Mesothelial cell of epicardium (in vitro differentiated cells): ENCODE measurements around the gene EMILIN2. TPM values are rescaled to one million over a fixed set of nuclear protein-coding genes. Genes with fewer than 3 reads are reported as not detected.

ENCODE experiments used
- DNase-seq, 2 experiments: peaks; one replicate each; pipeline ENCODE4 v3.0.0; 2021; ENCODE audit warnings: low spot score in 2 of 2; ENCODE audit not compliant: unreplicated experiment in 2 of 2
- H3K27ac Mint-ChIP-seq: 2 replicates; pipeline ENCODE4 v1.8.0; 2021; ENCODE audit warnings: mixed read lengths
- H3K27me3 Mint-ChIP-seq: 2 replicates; pipeline ENCODE4 v1.8.0; 2021; ENCODE audit warnings: low read depth, mixed read lengths
- H3K36me3 Mint-ChIP-seq: 2 replicates; pipeline ENCODE4 v1.8.0; 2021; ENCODE audit warnings: mixed read lengths
- H3K4me1 Mint-ChIP-seq: 2 replicates; pipeline ENCODE4 v1.8.0; 2021; ENCODE audit warnings: mixed read lengths
- H3K4me3 Mint-ChIP-seq: 2 replicates; pipeline ENCODE4 v1.8.0; 2021; ENCODE audit warnings: mild to moderate bottlenecking, moderate library complexity, mixed read lengths
- H3K9me3 Mint-ChIP-seq: 2 replicates; pipeline ENCODE4 v1.8.0; 2021; ENCODE audit warnings: mixed read lengths
- CTCF ChIP-seq: fragments of 200-600 bp; sonication (generic); IDR thresholded peaks from one replicate; pipeline ENCODE4 v1.5.0; 2021; ENCODE audit warnings: antibody characterized with exemption; ENCODE audit not compliant: unreplicated experiment
- total RNA-seq: library from RNA; stranded (reverse); gene quantifications from 3 replicates; pipeline ENCODE4 v1.2.1, GENCODE V29; 2021

Gene EMILIN2
- total RNA-seq, 1 donor from 2014 or later = 30.2 TPM

DNA sequence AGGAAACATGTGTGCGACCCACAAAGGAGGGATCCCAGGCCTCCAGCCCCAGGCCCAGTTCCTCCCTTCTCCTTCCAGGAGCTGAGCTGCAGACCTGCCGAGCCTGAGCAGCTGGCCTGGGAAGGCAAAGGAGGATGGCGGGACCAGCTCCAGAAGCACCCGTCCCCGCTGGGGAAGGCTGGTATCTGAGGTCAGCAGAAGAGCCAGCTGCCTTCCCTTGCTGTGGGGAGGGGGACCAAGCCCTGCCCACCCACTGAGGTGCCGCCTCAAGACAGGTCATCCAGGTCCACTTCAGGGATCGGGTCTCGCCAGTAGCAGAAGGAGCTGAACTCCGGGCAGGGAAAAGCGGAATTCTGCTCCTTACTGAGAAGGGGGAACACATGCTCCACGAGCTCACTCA is 73.2 kb downstream of the EMILIN2 start:
- H3K36me3 Mint-ChIP-seq = peaks cover 37% of the 10 kb centered on the region
- no peak overlapping the region for H3K4me3 Mint-ChIP-seq
- no peak for TF ChIP-seq CTCF
- no peak overlapping the region for H3K27ac Mint-ChIP-seq
- DNase-seq = peak in 1 of 2 experiments; percentile 26
- no peaks in the 10 kb centered on the region for H3K4me1 Mint-ChIP-seq
- no peaks in the 10 kb centered on the region for H3K9me3 Mint-ChIP-seq
- no peaks in the 10 kb centered on the region for H3K27me3 Mint-ChIP-seq

GRCh38 chr18:2920546-2921343 is 73.9 kb downstream of the EMILIN2 start:
- H3K36me3 Mint-ChIP-seq = peaks cover 38% of the 10 kb centered on the region
- H3K27ac Mint-ChIP-seq = no peak overlapping the region
- no peak for TF ChIP-seq CTCF
- no peak for DNase-seq
- H3K9me3 Mint-ChIP-seq = no peaks in the 10 kb centered on the region
- no peaks in the 10 kb centered on the region for H3K27me3 Mint-ChIP-seq
- H3K4me3 Mint-ChIP-seq = no peak overlapping the region
- H3K4me1 Mint-ChIP-seq = no peaks in the 10 kb centered on the region

DNA sequence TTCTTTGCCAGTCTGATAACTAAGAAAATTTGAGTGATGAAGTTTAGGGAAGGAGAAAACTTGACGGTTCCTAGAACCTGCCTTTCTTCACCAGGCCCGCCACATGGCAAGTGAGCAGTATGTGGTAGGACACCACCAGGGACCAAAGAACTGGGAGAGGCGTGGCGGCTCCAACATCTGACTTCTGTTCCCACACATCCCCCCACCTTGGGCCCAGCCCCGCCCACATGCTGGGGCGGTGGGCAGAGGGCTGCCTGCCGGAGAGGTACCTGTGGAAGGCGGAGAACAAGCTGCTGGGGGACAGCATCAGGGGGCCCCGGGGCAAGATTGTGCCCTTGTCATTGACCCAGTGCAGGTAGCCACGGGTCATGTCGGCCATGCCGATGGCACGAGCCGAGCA is 75.0 kb downstream of the EMILIN2 start:
- Mint-ChIP-seq H3K4me3 (no peak overlapping the region), H3K27me3 (no peaks in the 10 kb centered on the region), H3K4me1 (no peaks in the 10 kb centered on the region), H3K36me3 (peaks cover 33% of the 10 kb centered on the region), H3K9me3 (no peaks in the 10 kb centered on the region), H3K27ac (no peak overlapping the region)
- TF ChIP-seq CTCF = no peak
- DNase-seq = peak in 1 of 2 experiments; percentile 28

- Mint-ChIP-seq H3K27me3 (no peaks in the 10 kb centered on the region), H3K4me1 (no peaks in the 10 kb centered on the region), H3K36me3 (peaks cover 38% of the 10 kb centered on the region), H3K4me3 (no peak overlapping the region), H3K9me3 (no peaks in the 10 kb centered on the region), H3K27ac (no peak overlapping the region)
- DNase-seq = no peak
- TF ChIP-seq CTCF = no peak
Observed at GRCh38 chr18:2923464-2923863, 76.7 kb downstream of the EMILIN2 start.

GRCh38 chr18:2924920-2925319 is 78.1 kb downstream of the EMILIN2 start:
- Mint-ChIP-seq H3K36me3 (peaks cover 41% of the 10 kb centered on the region), H3K27ac (no peak overlapping the region), H3K4me1 (no peaks in the 10 kb centered on the region), H3K27me3 (no peaks in the 10 kb centered on the region), H3K9me3 (no peaks in the 10 kb centered on the region), H3K4me3 (no peak overlapping the region)
- peak in 1 of 2 experiments; percentile 31 for DNase-seq
- TF ChIP-seq CTCF = no peak
